GM21723 (cell line): ENCODE data around the gene FRZB.
"Not testable (repeated sequence)": the region's sequence is repeated elsewhere in the genome, so short reads cannot be mapped to it uniquely, and the experiment has no call there.

Experiments
- ATAC-seq: cut with Tn5 transposase; IDR thresholded peaks from one replicate; pipeline ENCODE4 v1.9.1; 2021; ENCODE audit warnings: mild to moderate bottlenecking, moderate library complexity; ENCODE audit not compliant: unreplicated experiment

The FRZB gene

GRCh38 chr2:182866461-182867406 lies at the start of gene FRZB:
Gene FRZB (minus strand): TSS chr2:182866637. CDS start chr2:182866552, 85 bp downstream.
- ATAC-seq: no peak

- no peak for ATAC-seq
Observed at GRCh38 chr2:182915369-182916326, 49.2 kb upstream of the FRZB start.

GRCh38 chr2:182914852-182915251 lies 48.4 kb upstream of the FRZB start:
- ATAC-seq: no peak

- ATAC-seq: no peak
Observed at GRCh38 chr2:182913064-182913463, 46.6 kb upstream of the FRZB start.

- ATAC-seq: no peak
Observed at GRCh38 chr2:182912518-182912915, 46.1 kb upstream of the FRZB start.

GRCh38 chr2:182911813-182912517 lies 45.5 kb upstream of the FRZB start:
- ATAC-seq: no peak

- ATAC-seq: no peak
Observed at GRCh38 chr2:182910965-182911364, 44.5 kb upstream of the FRZB start.

GRCh38 chr2:182907081-182907830 lies 40.8 kb upstream of the FRZB start:
- ATAC-seq: no peak

- ATAC-seq: no peak
Observed at GRCh38 chr2:182906454-182906853, 40.0 kb upstream of the FRZB start.

- ATAC-seq: no peak
Observed at GRCh38 chr2:182904844-182905243, 38.4 kb upstream of the FRZB start.

GRCh38 chr2:182903566-182903965 lies 37.1 kb upstream of the FRZB start:
- ATAC-seq: no peak

GRCh38 chr2:182901748-182902147 lies 35.3 kb upstream of the FRZB start:
- no peak for ATAC-seq

GRCh38 chr2:182898718-182899117 lies 32.3 kb upstream of the FRZB start:
- ATAC-seq: no peak

- no peak for ATAC-seq
Observed at GRCh38 chr2:182897137-182897536, 30.7 kb upstream of the FRZB start.

- ATAC-seq: no peak
Observed at GRCh38 chr2:182895798-182896197, 29.4 kb upstream of the FRZB start.

GRCh38 chr2:182895169-182895568 lies 28.7 kb upstream of the FRZB start:
- no peak for ATAC-seq

GRCh38 chr2:182894174-182894573 lies 27.7 kb upstream of the FRZB start:
- no peak for ATAC-seq

- no peak for ATAC-seq
Observed at GRCh38 chr2:182893666-182894065, 27.2 kb upstream of the FRZB start.

- not testable (repeated sequence) for ATAC-seq
Observed at GRCh38 chr2:182893035-182893434, 26.6 kb upstream of the FRZB start.

- no peak for ATAC-seq
Observed at GRCh38 chr2:182891611-182892010, 25.2 kb upstream of the FRZB start.
